GM21515 (cell line): ENCODE data around the gene MMUT.
"Not testable (repeated sequence)": the region's sequence is repeated elsewhere in the genome, so short reads cannot be mapped to it uniquely, and the experiment has no call there.

Experiments
- ATAC-seq: cut with Tn5 transposase; IDR thresholded peaks from one replicate; pipeline ENCODE4 v1.9.1; 2021; ENCODE audit not compliant: unreplicated experiment

MMUT gene

GRCh38 chr6:49462927-49463611, at the start of gene MMUT, which contains the start of gene CENPQ:
MMUT (minus strand) TSS chr6:49463253; CDS start chr6:49459466, 3,787 bp downstream.
CENPQ (plus strand) TSS chr6:49463370; CDS start chr6:49470177, 6,807 bp downstream.
- ATAC-seq, result peak; percentile 99

- ATAC-seq, result no peak
Observed at GRCh38 chr6:49509342-49509741, 46.3 kb upstream of the MMUT start.

GRCh38 chr6:49506569-49507111, 43.6 kb upstream of the MMUT start:
- no peak for ATAC-seq

GRCh38 chr6:49504666-49505065, 41.6 kb upstream of the MMUT start:
- no peak for ATAC-seq

- ATAC-seq, result no peak
Observed at GRCh38 chr6:49499623-49500022, 36.6 kb upstream of the MMUT start, which contains the start of gene GLYATL3. GLYATL3 (plus strand) TSS chr6:49499923; CDS start chr6:49511991, 12,068 bp downstream.

- no peak for ATAC-seq
Observed at GRCh38 chr6:49499126-49499525, 36.1 kb upstream of the MMUT start.

- no peak for ATAC-seq
Observed at GRCh38 chr6:49497304-49497703, 34.3 kb upstream of the MMUT start.

- ATAC-seq, result no peak
Observed at GRCh38 chr6:49490633-49491032, 27.6 kb upstream of the MMUT start.

GRCh38 chr6:49483380-49483779, 20.3 kb upstream of the MMUT start:
- not testable (repeated sequence) for ATAC-seq

- not testable (repeated sequence) for ATAC-seq
Observed at GRCh38 chr6:49481846-49482245, 18.8 kb upstream of the MMUT start.

- no peak for ATAC-seq
Observed at GRCh38 chr6:49479308-49479970, 16.4 kb upstream of the MMUT start.

GRCh38 chr6:49476564-49476963, 13.5 kb upstream of the MMUT start:
- ATAC-seq, result not testable (repeated sequence)

GRCh38 chr6:49468042-49468441, 5.0 kb upstream of the MMUT start:
- no peak for ATAC-seq

- ATAC-seq, result no peak
Observed at GRCh38 chr6:49464691-49465090, 1.6 kb upstream of the MMUT start.

GRCh38 chr6:49463612-49463967, 537 bp upstream of the MMUT start:
- peak; percentile 19 for ATAC-seq

- peak; percentile 4 for ATAC-seq
Observed at GRCh38 chr6:49462599-49462926, 490 bp downstream of the MMUT start.

- ATAC-seq, result no peak
Observed at GRCh38 chr6:49462071-49462470, 982 bp downstream of the MMUT start.

GRCh38 chr6:49457771-49458170, 5.3 kb downstream of the MMUT start:
- no peak for ATAC-seq

- peak; percentile 82 for ATAC-seq
Observed at GRCh38 chr6:49454787-49455709, 8.0 kb downstream of the MMUT start.

- ATAC-seq, result no peak
Observed at GRCh38 chr6:49453221-49453620, 9.8 kb downstream of the MMUT start.

- ATAC-seq, result no peak
Observed at GRCh38 chr6:49430866-49431265, 32.2 kb downstream of the MMUT start.
